ENCODE data around the gene EPGN.

- no peak for TF ChIP-seq POLR2A (IDR thresholded peaks at IDR 0.05)
- TF ChIP-seq, protein P1, sequence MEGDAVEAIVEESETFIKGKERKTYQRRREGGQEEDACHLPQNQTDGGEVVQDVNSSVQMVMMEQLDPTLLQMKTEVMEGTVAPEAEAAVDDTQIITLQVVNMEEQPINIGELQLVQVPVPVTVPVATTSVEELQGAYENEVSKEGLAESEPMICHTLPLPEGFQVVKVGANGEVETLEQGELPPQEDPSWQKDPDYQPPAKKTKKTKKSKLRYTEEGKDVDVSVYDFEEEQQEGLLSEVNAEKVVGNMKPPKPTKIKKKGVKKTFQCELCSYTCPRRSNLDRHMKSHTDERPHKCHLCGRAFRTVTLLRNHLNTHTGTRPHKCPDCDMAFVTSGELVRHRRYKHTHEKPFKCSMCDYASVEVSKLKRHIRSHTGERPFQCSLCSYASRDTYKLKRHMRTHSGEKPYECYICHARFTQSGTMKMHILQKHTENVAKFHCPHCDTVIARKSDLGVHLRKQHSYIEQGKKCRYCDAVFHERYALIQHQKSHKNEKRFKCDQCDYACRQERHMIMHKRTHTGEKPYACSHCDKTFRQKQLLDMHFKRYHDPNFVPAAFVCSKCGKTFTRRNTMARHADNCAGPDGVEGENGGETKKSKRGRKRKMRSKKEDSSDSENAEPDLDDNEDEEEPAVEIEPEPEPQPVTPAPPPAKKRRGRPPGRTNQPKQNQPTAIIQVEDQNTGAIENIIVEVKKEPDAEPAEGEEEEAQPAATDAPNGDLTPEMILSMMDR (IDR thresholded peaks at IDR 0.05): no peak
Observed at GRCh38 chr4:74323663-74324062, 15.4 kb downstream of the EPGN start.

Measured in gastroesophageal sphincter (tissue), 3 donors.